ENCODE results near the gene C3. TPM values are rescaled to one million over a fixed set of nuclear protein-coding genes. Genes with fewer than 3 reads are reported as not detected.

C3 gene
- total and polyA plus RNA-seq, 2 of the 13 experiments (the other 11 are each of a cell fraction or from before 2014, with no cell fraction given), result 1,455 to 6,272 TPM

DNA sequence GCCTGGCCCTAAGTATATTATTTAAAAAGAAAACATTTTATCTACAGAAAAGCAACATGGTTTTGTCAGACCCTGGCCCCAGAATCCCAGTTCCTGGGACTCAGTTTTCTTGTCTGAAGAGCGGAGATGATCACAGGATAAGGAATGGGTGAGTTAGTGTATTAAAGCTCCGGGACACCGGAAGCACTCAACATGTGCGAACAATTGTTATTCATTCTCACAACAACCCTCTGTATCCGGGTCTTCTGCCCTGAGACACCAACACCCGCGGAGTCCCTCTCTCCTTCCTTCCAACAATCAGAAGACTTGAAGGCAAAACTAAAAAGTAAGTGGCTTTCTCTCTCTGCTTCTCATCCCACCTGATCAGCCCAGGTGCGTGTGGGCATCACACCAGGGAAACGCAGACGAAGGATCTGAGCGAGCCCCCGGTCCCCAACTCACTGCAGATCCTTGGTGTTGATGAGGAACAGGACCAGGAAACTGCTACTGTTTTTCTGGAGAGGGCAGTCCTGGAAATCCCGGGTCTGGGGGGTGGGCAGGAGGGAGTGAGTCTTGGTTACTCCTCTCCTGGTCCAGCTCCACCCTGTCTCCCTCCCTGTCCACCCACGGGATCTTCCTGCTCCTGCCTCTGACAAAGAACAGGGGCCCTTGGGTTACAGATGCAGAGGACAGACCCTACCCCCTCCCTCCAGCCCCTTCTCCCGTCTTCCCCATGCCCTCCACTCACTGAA lies 14.9 kb upstream of the C3 start (continued):
- TF ChIP-seq SP1 (IDR thresholded peaks at IDR 0.05) (no peak), SP1 (CRISPR knock-in tag; IDR thresholded peaks at IDR 0.05) (no peak), ARID2 (CRISPR knock-in tag; IDR thresholded peaks at IDR 0.05; ENCODE audit: borderline replicate concordance) (no peak), KDM5A (IDR thresholded peaks at IDR 0.05; ENCODE audit: borderline replicate concordance, low read length) (no peak), AGO2 (optimal IDR thresholded peaks at IDR 0.05; ENCODE audit: low read depth, low read length) (no peak), U2AF2 (IDR thresholded peaks at IDR 0.05; ENCODE audit: low read depth, low read length) (no peak), RELA (CRISPR knock-in tag; IDR thresholded peaks at IDR 0.05) (no peak), HMG20B (CRISPR knock-in tag; conservative IDR thresholded peaks at IDR 0.05) (no peak), NFE2L2 (IDR thresholded peaks at IDR 0.05; ENCODE audit: low read length) (no peak), FOXK1 (CRISPR knock-in tag; IDR thresholded peaks at IDR 0.05; ENCODE audit: borderline replicate concordance, low read depth) (no peak), ELF3 (CRISPR knock-in tag; IDR thresholded peaks at IDR 0.05) (no peak), MBD4 (IDR thresholded peaks at IDR 0.05; ENCODE audit: borderline replicate concordance, low read length) (no peak)
- TF ChIP-seq, protein P1, sequence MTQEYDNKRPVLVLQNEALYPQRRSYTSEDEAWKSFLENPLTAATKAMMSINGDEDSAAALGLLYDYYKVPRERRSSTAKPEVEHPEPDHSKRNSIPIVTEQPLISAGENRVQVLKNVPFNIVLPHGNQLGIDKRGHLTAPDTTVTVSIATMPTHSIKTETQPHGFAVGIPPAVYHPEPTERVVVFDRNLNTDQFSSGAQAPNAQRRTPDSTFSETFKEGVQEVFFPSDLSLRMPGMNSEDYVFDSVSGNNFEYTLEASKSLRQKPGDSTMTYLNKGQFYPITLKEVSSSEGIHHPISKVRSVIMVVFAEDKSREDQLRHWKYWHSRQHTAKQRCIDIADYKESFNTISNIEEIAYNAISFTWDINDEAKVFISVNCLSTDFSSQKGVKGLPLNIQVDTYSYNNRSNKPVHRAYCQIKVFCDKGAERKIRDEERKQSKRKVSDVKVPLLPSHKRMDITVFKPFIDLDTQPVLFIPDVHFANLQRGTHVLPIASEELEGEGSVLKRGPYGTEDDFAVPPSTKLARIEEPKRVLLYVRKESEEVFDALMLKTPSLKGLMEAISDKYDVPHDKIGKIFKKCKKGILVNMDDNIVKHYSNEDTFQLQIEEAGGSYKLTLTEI (CRISPR knock-in tag; conservative IDR thresholded peaks at IDR 0.05), result no peak
- TF ChIP-seq, protein P2, sequence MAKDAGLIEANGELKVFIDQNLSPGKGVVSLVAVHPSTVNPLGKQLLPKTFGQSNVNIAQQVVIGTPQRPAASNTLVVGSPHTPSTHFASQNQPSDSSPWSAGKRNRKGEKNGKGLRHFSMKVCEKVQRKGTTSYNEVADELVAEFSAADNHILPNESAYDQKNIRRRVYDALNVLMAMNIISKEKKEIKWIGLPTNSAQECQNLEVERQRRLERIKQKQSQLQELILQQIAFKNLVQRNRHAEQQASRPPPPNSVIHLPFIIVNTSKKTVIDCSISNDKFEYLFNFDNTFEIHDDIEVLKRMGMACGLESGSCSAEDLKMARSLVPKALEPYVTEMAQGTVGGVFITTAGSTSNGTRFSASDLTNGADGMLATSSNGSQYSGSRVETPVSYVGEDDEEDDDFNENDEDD (CRISPR knock-in tag; IDR thresholded peaks at IDR 0.05; ENCODE audit: borderline replicate concordance), result no peak
